Activated T-helper 1 cell treated with Interleukin-2 at 50 U/mL for 16 hours (primary cell): Measurements from ENCODE around the gene C1QL3.

Source experiments
- DNase-seq: peaks from one replicate; pipeline ENCODE4 v3.0.0-alpha.2; 2020; ENCODE audit warnings: low read depth

The C1QL3 gene

GRCh38 chr10:16493884-16494536 lies 27.7 kb downstream of the C1QL3 start:
- DNase-seq, result no peak

GRCh38 chr10:16491933-16492332 lies 29.7 kb downstream of the C1QL3 start:
- no peak for DNase-seq

- no peak for DNase-seq
Measured at GRCh38 chr10:16490511-16490910, 31.2 kb downstream of the C1QL3 start.

- no peak for DNase-seq
Measured at GRCh38 chr10:16483241-16483917, 38.3 kb downstream of the C1QL3 start.

- DNase-seq, result no peak
Measured at GRCh38 chr10:16481052-16481728, 40.5 kb downstream of the C1QL3 start.

- no peak for DNase-seq
Measured at GRCh38 chr10:16478801-16479200, 42.9 kb downstream of the C1QL3 start.

- DNase-seq, result no peak
Measured at GRCh38 chr10:16477757-16478156, 43.9 kb downstream of the C1QL3 start.

GRCh38 chr10:16472828-16473227 lies 48.9 kb downstream of the C1QL3 start:
- no peak for DNase-seq

GRCh38 chr10:16470747-16471146 lies 50.9 kb downstream of the C1QL3 start:
- no peak for DNase-seq

- no peak for DNase-seq
Measured at GRCh38 chr10:16466001-16466400, 55.7 kb downstream of the C1QL3 start.
